ENCODE measurements around the gene WFDC10A.
"Not testable (repeated sequence)": the region's sequence is repeated elsewhere in the genome, so short reads cannot be mapped to it uniquely, and the experiment has no call there.

WFDC10A gene

GRCh38 chr20:45649312-45649863 lies 19.8 kb downstream of the WFDC10A start:
- Histone ChIP-seq H3K4me3 (ENCODE audit: low read length) (no peak overlapping the region), H3K9ac (ENCODE audit: low read length) (no peak overlapping the region), H3K27me3 (ENCODE audit: control insufficient read depth, insufficient read depth, low read length) (no peaks in the 10 kb centered on the region), H3K27ac (ENCODE audit: low read length) (no peak overlapping the region), H3K36me3 (ENCODE audit: control insufficient read depth, low read depth, low read length) (no peaks in the 10 kb centered on the region), H3K9me3 (ENCODE audit: control insufficient read depth, low read depth, low read length) (no peaks in the 10 kb centered on the region), H3K4me1 (ENCODE audit: control insufficient read depth, low read depth, low read length) (peaks cover 6% of the 10 kb centered on the region)

GRCh38 chr20:45651726-45652125 lies 22.2 kb downstream of the WFDC10A start:
- not testable (repeated sequence) for H3K9me3 ChIP-seq (ENCODE audit: control insufficient read depth, low read depth, low read length); H3K9ac ChIP-seq (ENCODE audit: low read length); H3K36me3 ChIP-seq (ENCODE audit: control insufficient read depth, low read depth, low read length); H3K4me1 ChIP-seq (ENCODE audit: control insufficient read depth, low read depth, low read length); H3K27me3 ChIP-seq (ENCODE audit: control insufficient read depth, insufficient read depth, low read length); H3K4me3 ChIP-seq (ENCODE audit: low read length); H3K27ac ChIP-seq (ENCODE audit: low read length)

GRCh38 chr20:45657038-45657437 lies 27.5 kb downstream of the WFDC10A start:
- not testable (repeated sequence) for H3K9ac ChIP-seq (ENCODE audit: low read length); H3K4me3 ChIP-seq (ENCODE audit: low read length); H3K27me3 ChIP-seq (ENCODE audit: control insufficient read depth, insufficient read depth, low read length); H3K36me3 ChIP-seq (ENCODE audit: control insufficient read depth, low read depth, low read length); H3K9me3 ChIP-seq (ENCODE audit: control insufficient read depth, low read depth, low read length); H3K27ac ChIP-seq (ENCODE audit: low read length); H3K4me1 ChIP-seq (ENCODE audit: control insufficient read depth, low read depth, low read length)

GRCh38 chr20:45670139-45670538 lies 40.6 kb downstream of the WFDC10A start, which contains the start of gene WFDC11:
Gene WFDC11, minus strand, starts transcription at chr20:45670239. Its CDS starts 19,639 bp downstream, at chr20:45650600.
- H3K27ac ChIP-seq (ENCODE audit: low read length) = no peak within 1 kb of the TSS
- H3K4me1 ChIP-seq (ENCODE audit: control insufficient read depth, low read depth, low read length) = no peaks in the 10 kb centered on the region
- H3K4me3 ChIP-seq (ENCODE audit: low read length) = no peak within 1 kb of the TSS
- no peaks in the 10 kb centered on the region for H3K27me3 ChIP-seq (ENCODE audit: control insufficient read depth, insufficient read depth, low read length)
- H3K9ac ChIP-seq (ENCODE audit: low read length) = no peak within 1 kb of the TSS
- no peaks in the 10 kb centered on the region for H3K9me3 ChIP-seq (ENCODE audit: control insufficient read depth, low read depth, low read length)
- H3K36me3 ChIP-seq (ENCODE audit: control insufficient read depth, low read depth, low read length) = no peaks in the 10 kb centered on the region

- H3K4me3 ChIP-seq (ENCODE audit: low read length) = no peak overlapping the region
- H3K9me3 ChIP-seq (ENCODE audit: control insufficient read depth, low read depth, low read length) = no peaks in the 10 kb centered on the region
- no peaks in the 10 kb centered on the region for H3K4me1 ChIP-seq (ENCODE audit: control insufficient read depth, low read depth, low read length)
- H3K27me3 ChIP-seq (ENCODE audit: control insufficient read depth, insufficient read depth, low read length) = no peaks in the 10 kb centered on the region
- no peak overlapping the region for H3K9ac ChIP-seq (ENCODE audit: low read length)
- H3K27ac ChIP-seq (ENCODE audit: low read length) = no peak overlapping the region
- H3K36me3 ChIP-seq (ENCODE audit: control insufficient read depth, low read depth, low read length) = no peaks in the 10 kb centered on the region
These were observed 43.2 kb downstream of the WFDC10A start for GRCh38 chr20:45672765-45673164.

- no peak overlapping the region for H3K4me3 ChIP-seq (ENCODE audit: low read length)
- no peak overlapping the region for H3K27ac ChIP-seq (ENCODE audit: low read length)
- no peaks in the 10 kb centered on the region for H3K36me3 ChIP-seq (ENCODE audit: control insufficient read depth, low read depth, low read length)
- H3K9me3 ChIP-seq (ENCODE audit: control insufficient read depth, low read depth, low read length) = peaks cover 5% of the 10 kb centered on the region
- H3K27me3 ChIP-seq (ENCODE audit: control insufficient read depth, insufficient read depth, low read length) = no peaks in the 10 kb centered on the region
- H3K4me1 ChIP-seq (ENCODE audit: control insufficient read depth, low read depth, low read length) = no peaks in the 10 kb centered on the region
- H3K9ac ChIP-seq (ENCODE audit: low read length) = no peak overlapping the region
These were observed 50.1 kb downstream of the WFDC10A start for GRCh38 chr20:45679650-45680049.
